HFFc6 (cell line): ENCODE data around the gene APIP. TPM values are rescaled to one million over a fixed set of nuclear protein-coding genes. Genes with fewer than 3 reads are reported as not detected.

Experiments used
- DNase-seq: peaks from one replicate; pipeline ENCODE4 v3.0.0-alpha.2; 2018
- H3K27ac Mint-ChIP-seq: 2 replicates; pipeline ENCODE4 v1.8.0; 2020; ENCODE audit warnings: mild to moderate bottlenecking, mixed read lengths
- H3K27me3 Mint-ChIP-seq: 2 replicates; pipeline ENCODE4 v1.8.0; 2021; ENCODE audit warnings: mild to moderate bottlenecking, moderate library complexity, mixed read lengths; ENCODE audit not compliant: insufficient read depth
- H3K36me3 Mint-ChIP-seq: 2 replicates; pipeline ENCODE4 v1.8.0; 2021; ENCODE audit warnings: low read depth, mixed read lengths
- H3K4me1 Mint-ChIP-seq: 2 replicates; pipeline ENCODE4 v1.8.0; 2020; ENCODE audit warnings: low read depth, mixed read lengths
- H3K4me3 Mint-ChIP-seq: 2 replicates; pipeline ENCODE4 v1.8.0; 2020; ENCODE audit warnings: mild to moderate bottlenecking, moderate library complexity, mixed read lengths
- H3K9me3 Mint-ChIP-seq: 2 replicates; pipeline ENCODE4 v1.8.0; 2020; ENCODE audit warnings: mild to moderate bottlenecking, mixed read lengths
- CTCF ChIP-seq: fragments of 200-600 bp; sonication (generic); IDR thresholded peaks from 2 replicates; pipeline ENCODE4 v1.5.0; 2021; ENCODE audit warnings: antibody characterized with exemption, mild to moderate bottlenecking
- total RNA-seq, 6 experiments: library from RNA; stranded (reverse); fragmentation: NEBNext Ultra II Directional; extraction: Animal tissue kit (Norgen Biotek cat#: 25700); gene quantifications; 2 replicates in 1 of 6; 3 replicates in 5 of 6; pipeline ENCODE4 v1.2.3, GENCODE V29; 2021

Gene APIP
- total RNA-seq, 6 experiments from 2014 or later, result 26.6 to 33.3 (median 29.4) TPM

DNA sequence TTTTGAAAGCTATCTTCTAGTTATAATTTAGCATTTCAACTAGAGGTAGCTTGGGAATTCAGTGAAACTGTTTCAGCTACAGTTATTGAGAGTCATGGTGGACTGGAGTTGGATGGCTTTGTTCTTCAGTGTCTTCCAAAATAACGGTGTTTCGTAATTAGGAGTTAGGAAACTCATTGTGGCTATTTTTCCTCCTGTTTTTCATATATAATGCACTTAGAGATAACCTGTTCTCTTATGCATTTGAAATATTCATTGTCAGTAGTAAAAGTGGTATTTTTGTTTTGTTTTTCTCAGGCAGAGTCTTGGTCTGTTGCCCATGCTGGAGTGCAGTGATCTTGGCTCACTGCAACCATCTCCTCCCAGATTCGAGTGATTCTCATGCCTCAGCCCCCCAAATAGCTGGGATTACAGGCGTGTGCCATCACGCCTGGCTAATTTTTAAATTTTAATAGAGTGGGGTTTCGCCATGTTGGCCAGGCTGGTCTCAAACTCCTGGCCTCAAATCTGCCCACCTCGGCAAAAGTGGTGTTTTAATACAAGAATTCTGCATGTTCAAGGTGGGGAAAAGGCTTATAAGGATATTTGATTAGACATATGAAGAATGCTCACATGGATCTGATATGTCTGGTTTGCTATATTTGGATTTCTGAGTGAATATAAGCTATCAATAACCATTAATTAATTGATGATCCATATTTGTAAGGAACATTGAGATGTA is 12.9 kb upstream of the APIP start:
- DNase-seq, result no peak

GRCh38 chr11:34928268-34928959 is 12.2 kb upstream of the APIP start:
- Mint-ChIP-seq H3K4me3 (no peak overlapping the region), H3K4me1 (peaks cover 69% of the 10 kb centered on the region), H3K36me3 (peaks cover 19% of the 10 kb centered on the region), H3K27ac (no peak overlapping the region), H3K9me3 (no peaks in the 10 kb centered on the region), H3K27me3 (no peaks in the 10 kb centered on the region)
- DNase-seq, result no peak
- TF ChIP-seq CTCF, result no peak

More for the DNA sequence above, 12.9 kb upstream of the APIP start:
- no peak overlapping the region; the same call in 1 of the 2 replicates for H3K27ac Mint-ChIP-seq
- peaks cover 21% of the 10 kb centered on the region for H3K36me3 Mint-ChIP-seq
- no peak for TF ChIP-seq CTCF
- H3K9me3 Mint-ChIP-seq, result no peaks in the 10 kb centered on the region
- no peaks in the 10 kb centered on the region for H3K27me3 Mint-ChIP-seq
- H3K4me3 Mint-ChIP-seq, result no peak overlapping the region
- H3K4me1 Mint-ChIP-seq, result peaks cover 62% of the 10 kb centered on the region

- Mint-ChIP-seq H3K27me3 (no peaks in the 10 kb centered on the region), H3K4me3 (peak overlapping the region; percentile 54), H3K4me1 (peaks cover 85% of the 10 kb centered on the region), H3K36me3 (peaks cover 11% of the 10 kb centered on the region), H3K27ac (peak overlapping the region; percentile 68), H3K9me3 (no peaks in the 10 kb centered on the region)
- peak; percentile 63 for DNase-seq
- no peak for TF ChIP-seq CTCF
These were observed 10.6 kb upstream of the APIP start for GRCh38 chr11:34926831-34927132.

DNA sequence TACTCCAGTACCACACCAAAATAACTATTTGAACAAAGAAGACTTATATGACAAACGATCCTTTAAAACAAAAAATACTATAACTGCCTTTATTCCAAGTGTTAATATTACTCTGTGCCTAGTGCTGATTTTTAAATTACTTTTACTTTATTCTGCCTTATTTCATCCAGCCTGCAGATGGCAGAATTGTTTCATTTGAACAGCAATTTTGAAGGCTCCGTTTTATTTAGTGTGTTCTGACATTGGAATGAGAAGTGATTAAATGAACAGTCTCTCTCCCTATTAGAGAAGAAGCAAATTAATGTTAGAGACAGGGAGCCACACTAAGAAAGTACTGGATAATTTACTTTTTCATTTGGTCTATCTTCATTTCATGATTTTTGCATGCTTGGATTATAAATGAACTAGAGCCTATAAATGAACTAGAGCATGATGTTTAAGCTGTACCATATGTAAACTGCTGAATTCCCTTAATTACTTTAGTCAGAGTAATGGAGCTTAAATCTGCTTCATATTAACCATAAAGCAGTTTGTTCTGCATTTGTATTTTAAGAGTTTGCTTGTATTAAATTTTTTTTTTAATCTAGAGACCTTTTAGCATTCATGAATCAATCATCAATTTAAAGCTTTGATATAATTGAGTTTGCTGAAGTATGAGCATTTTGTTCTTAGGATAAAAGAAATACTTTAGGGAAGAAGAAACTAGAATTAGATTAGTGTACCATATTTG is 10.1 kb upstream of the APIP start:
- no peaks in the 10 kb centered on the region for H3K27me3 Mint-ChIP-seq
- peak overlapping the region; percentile 68 for H3K27ac Mint-ChIP-seq
- DNase-seq, result peak; percentile 50
- peak; percentile 88 for TF ChIP-seq CTCF
- H3K4me1 Mint-ChIP-seq, result peaks cover 85% of the 10 kb centered on the region
- peak overlapping the region; percentile 54 for H3K4me3 Mint-ChIP-seq
- H3K9me3 Mint-ChIP-seq, result no peaks in the 10 kb centered on the region
- peaks cover 7% of the 10 kb centered on the region for H3K36me3 Mint-ChIP-seq

GRCh38 chr11:34924714-34925113 is 8.5 kb upstream of the APIP start:
- Mint-ChIP-seq H3K4me1 (peaks cover 91% of the 10 kb centered on the region), H3K36me3 (peaks cover 3% of the 10 kb centered on the region), H3K27me3 (no peaks in the 10 kb centered on the region), H3K9me3 (no peaks in the 10 kb centered on the region), H3K4me3 (peak overlapping the region; percentile 41), H3K27ac (peak overlapping the region; percentile 63)
- TF ChIP-seq CTCF, result no peak
- no peak for DNase-seq
